ENCODE data around the gene PITX1.

PITX1 gene

DNA sequence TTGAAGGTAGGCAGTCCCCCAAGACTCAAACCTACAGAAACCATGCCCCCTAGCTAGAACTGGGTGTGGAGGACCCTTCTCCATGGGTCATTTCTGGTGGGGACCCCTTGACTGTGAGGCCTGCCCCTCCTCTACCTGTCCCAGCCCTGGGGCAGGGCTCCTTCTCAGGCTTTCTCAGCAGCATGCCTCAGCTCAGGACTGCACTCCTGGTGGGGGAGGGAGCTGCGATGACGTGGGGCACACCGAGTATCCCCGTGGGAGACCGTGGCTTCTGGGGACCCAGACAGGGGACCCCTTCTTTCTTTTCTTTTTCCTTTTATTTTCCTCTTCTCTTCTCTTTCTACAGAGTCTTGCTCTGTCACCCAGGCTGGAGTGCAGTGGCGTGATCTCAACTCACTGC, 27.0 kb upstream of the PITX1 start:
- DNase-seq, result no peak
- Histone ChIP-seq H4K8ac (ENCODE audit: low read length) (no peak overlapping the region), H3K18ac (ENCODE audit: low read depth in 1 of 2, low read length in 2 of 2) (no peak overlapping the region), H3K27me3 (ENCODE audit: control insufficient read depth in 1 of 2, insufficient read depth in 1 of 2, low read length in 2 of 2) (peaks cover 73 to 89% of the 10 kb centered on the region in 2 experiments), H3K23ac (ENCODE audit: low read length in 2 of 2) (no peak overlapping the region), H3K4me3 (ENCODE audit: insufficient read depth in 1 of 2, low read depth in 1 of 2, low read length in 2 of 2) (peak overlapping the region in 1 of 2 experiments; percentile 1), H2AFZ (ENCODE audit: low read depth, low read length) (no peak overlapping the region), H2AK5ac (ENCODE audit: low read length, severe bottlenecking) (no peak overlapping the region), H3K36me3 (ENCODE audit: control insufficient read depth in 1 of 2, insufficient read depth in 2 of 2, low read depth in 1 of 2, low read length in 2 of 2) (no peaks in the 10 kb centered on the region), H2BK12ac (ENCODE audit: low read length in 2 of 2) (no peak overlapping the region), H3K4me2 (ENCODE audit: low read length, poor library complexity, severe bottlenecking) (no peak overlapping the region), H3K79me1 (replicated peaks; ENCODE audit: low read length, poor library complexity, severe bottlenecking) (no peaks in the 10 kb centered on the region), H2BK120ac (ENCODE audit: low read depth, low read length) (no peak overlapping the region), H3K9me3 (ENCODE audit: control insufficient read depth, low read length) (no peaks in the 10 kb centered on the region), H3K9ac (ENCODE audit: low read length) (no peak overlapping the region), H2BK5ac (ENCODE audit: low read depth, low read length, poor library complexity, severe bottlenecking) (no peak overlapping the region), H4K91ac (ENCODE audit: low read length) (no peak overlapping the region), H3K4me1 (ENCODE audit: control insufficient read depth, insufficient read depth, low read depth, low read length) (no peaks in the 10 kb centered on the region), H3K4ac (ENCODE audit: low read depth in 1 of 2, low read length in 2 of 2) (no peak overlapping the region), H3K27ac (ENCODE audit: low read length, poor library complexity, severe bottlenecking) (no peak overlapping the region), H2BK15ac (ENCODE audit: low read depth, poor library complexity, severe bottlenecking) (no peak overlapping the region), H3K14ac (ENCODE audit: low read length in 2 of 2) (no peak overlapping the region)
- WGBS, result 82% methylated on average over 6 of the region's 6 CpGs

DNA sequence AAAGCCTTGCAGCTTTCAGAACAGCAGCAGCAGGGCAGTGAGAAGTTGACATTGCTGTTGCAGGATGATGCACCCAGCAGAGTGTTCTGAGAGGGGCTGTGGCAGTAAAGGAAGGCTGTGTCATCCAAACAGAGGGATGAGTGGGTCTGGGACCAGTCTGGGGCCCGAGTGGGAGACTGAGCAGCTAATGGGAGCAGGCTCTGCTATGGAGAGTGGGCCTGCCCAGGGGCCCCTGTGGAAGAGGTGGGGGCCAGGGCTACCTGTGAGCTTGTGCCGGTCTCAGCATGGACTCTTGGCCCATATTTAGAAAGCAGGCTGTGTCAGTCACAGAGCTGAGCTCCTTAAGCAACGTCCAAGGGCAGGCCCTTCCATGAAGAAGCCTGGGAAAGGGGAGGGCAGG, 26.0 kb upstream of the PITX1 start:
- no peak overlapping the region for H2BK12ac ChIP-seq (ENCODE audit: low read length in 2 of 2)
- H2BK5ac ChIP-seq (ENCODE audit: low read depth, low read length, poor library complexity, severe bottlenecking), result no peak overlapping the region
- H3K14ac ChIP-seq (ENCODE audit: low read length in 2 of 2), result no peak overlapping the region
- H2BK120ac ChIP-seq (ENCODE audit: low read depth, low read length), result no peak overlapping the region
- no peaks in the 10 kb centered on the region for H3K9me3 ChIP-seq (ENCODE audit: control insufficient read depth, low read length)
- no peaks in the 10 kb centered on the region for H3K79me1 ChIP-seq (replicated peaks; ENCODE audit: low read length, poor library complexity, severe bottlenecking)
- no peak overlapping the region for H3K4me2 ChIP-seq (ENCODE audit: low read length, poor library complexity, severe bottlenecking)
- H2BK15ac ChIP-seq (ENCODE audit: low read depth, poor library complexity, severe bottlenecking), result no peak overlapping the region
- H2AFZ ChIP-seq (ENCODE audit: low read depth, low read length), result no peak overlapping the region
- no peaks in the 10 kb centered on the region for H3K4me1 ChIP-seq (ENCODE audit: control insufficient read depth, insufficient read depth, low read depth, low read length)
- no peak overlapping the region for H3K9ac ChIP-seq (ENCODE audit: low read length)
- WGBS, result 84% methylated on average over 2 of the region's 3 CpGs
- no peak overlapping the region for H4K91ac ChIP-seq (ENCODE audit: low read length)
- H3K4ac ChIP-seq (ENCODE audit: low read depth in 1 of 2, low read length in 2 of 2), result no peak overlapping the region
- no peak overlapping the region for H3K4me3 ChIP-seq (ENCODE audit: insufficient read depth in 1 of 2, low read depth in 1 of 2, low read length in 2 of 2)
- peaks cover 74 to 89% of the 10 kb centered on the region in 2 experiments for H3K27me3 ChIP-seq (ENCODE audit: control insufficient read depth in 1 of 2, insufficient read depth in 1 of 2, low read length in 2 of 2)
- DNase-seq, result no peak
- H3K27ac ChIP-seq (ENCODE audit: low read length, poor library complexity, severe bottlenecking), result no peak overlapping the region
- H3K23ac ChIP-seq (ENCODE audit: low read length in 2 of 2), result no peak overlapping the region
- H3K18ac ChIP-seq (ENCODE audit: low read depth in 1 of 2, low read length in 2 of 2), result no peak overlapping the region
- no peaks in the 10 kb centered on the region for H3K36me3 ChIP-seq (ENCODE audit: control insufficient read depth in 1 of 2, insufficient read depth in 2 of 2, low read depth in 1 of 2, low read length in 2 of 2)
- no peak overlapping the region for H4K8ac ChIP-seq (ENCODE audit: low read length)
- no peak overlapping the region for H2AK5ac ChIP-seq (ENCODE audit: low read length, severe bottlenecking)

DNA sequence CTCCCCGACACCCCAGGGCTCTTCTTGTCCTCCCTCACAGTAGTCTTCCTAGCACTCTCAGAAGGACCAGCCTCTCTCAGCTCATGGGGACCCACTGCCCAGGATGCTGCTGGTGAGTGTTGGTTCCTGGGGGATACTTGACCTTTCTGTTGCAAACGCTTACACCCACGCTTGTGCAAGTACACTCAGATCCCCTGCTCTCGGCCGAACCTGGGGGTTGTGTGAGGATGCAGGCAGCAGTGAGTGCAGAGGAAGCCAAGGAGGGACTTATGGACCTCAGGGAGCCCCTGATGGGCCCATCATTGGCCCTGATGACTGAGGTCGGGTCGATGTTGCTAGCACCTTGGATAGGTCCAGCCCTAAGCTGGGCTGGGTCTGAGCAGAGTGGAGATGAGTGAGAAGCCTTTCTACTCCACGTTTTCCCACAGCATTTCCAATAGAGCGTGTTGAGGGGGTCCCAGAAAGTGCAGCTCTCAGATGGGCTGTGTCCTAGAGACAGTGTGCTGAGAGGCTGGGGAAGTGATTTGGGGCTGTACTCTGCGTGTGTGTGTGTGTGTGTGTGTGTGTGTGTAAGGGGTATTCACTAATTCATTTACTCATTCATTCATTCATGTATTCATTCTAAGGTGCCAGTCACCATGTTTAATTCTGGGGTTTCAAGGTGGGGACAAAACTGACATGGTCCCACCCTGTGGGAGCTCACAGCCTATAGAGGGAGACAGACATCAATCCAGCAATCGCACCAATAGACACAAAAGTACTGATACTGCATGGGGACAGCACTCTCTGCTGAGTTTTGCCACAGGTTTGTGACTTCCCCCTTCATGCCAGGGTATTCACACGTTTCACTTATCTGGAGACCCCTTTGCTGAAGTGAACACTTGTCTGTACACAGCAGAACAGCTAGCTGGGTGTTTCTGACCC, 25.2 kb upstream of the PITX1 start:
- H3K4ac ChIP-seq (ENCODE audit: low read depth in 1 of 2, low read length in 2 of 2), result no peak overlapping the region
- no peaks in the 10 kb centered on the region for H3K36me3 ChIP-seq (ENCODE audit: control insufficient read depth in 1 of 2, insufficient read depth in 2 of 2, low read depth in 1 of 2, low read length in 2 of 2)
- H4K8ac ChIP-seq (ENCODE audit: low read length), result no peak overlapping the region

DNA sequence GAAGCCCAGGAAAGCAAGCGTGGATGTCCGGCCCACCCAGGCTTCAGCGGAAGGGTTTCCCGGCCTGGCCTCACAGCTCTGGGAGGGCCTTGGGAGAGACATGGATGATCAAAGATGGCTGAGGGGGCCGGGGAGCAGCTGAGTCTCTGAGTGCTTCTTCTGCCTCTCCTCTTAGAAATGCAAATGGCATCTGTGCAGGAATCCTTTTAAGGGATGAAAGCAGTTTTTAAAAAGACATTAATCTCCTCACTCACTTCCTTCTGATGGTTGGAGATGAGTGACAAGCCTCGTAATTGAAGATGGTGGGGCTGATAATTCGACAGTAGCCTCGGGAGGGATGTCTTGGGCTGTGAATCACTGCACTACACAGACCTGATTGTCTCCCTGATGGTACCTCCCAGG, 24.3 kb upstream of the PITX1 start:
- no peak overlapping the region for H2BK15ac ChIP-seq (ENCODE audit: low read depth, poor library complexity, severe bottlenecking)
- H2BK12ac ChIP-seq (ENCODE audit: low read length in 2 of 2), result no peak overlapping the region
- H4K91ac ChIP-seq (ENCODE audit: low read length), result no peak overlapping the region
- no peak overlapping the region for H2AFZ ChIP-seq (ENCODE audit: low read depth, low read length)
- DNase-seq, result no peak
- H2BK5ac ChIP-seq (ENCODE audit: low read depth, low read length, poor library complexity, severe bottlenecking), result no peak overlapping the region
- H3K4ac ChIP-seq (ENCODE audit: low read depth in 1 of 2, low read length in 2 of 2), result no peak overlapping the region
- no peaks in the 10 kb centered on the region for H3K4me1 ChIP-seq (ENCODE audit: control insufficient read depth, insufficient read depth, low read depth, low read length)
- no peaks in the 10 kb centered on the region for H3K79me1 ChIP-seq (replicated peaks; ENCODE audit: low read length, poor library complexity, severe bottlenecking)
- H3K27ac ChIP-seq (ENCODE audit: low read length, poor library complexity, severe bottlenecking), result no peak overlapping the region
- H3K27me3 ChIP-seq (ENCODE audit: control insufficient read depth in 1 of 2, insufficient read depth in 1 of 2, low read length in 2 of 2), result peaks cover 72 to 87% of the 10 kb centered on the region in 2 experiments
- no peak overlapping the region for H2AK5ac ChIP-seq (ENCODE audit: low read length, severe bottlenecking)
- no peak overlapping the region for H3K23ac ChIP-seq (ENCODE audit: low read length in 2 of 2)
- 65% methylated on average over 7 of the region's 8 CpGs for WGBS
- no peak overlapping the region for H4K8ac ChIP-seq (ENCODE audit: low read length)
- no peaks in the 10 kb centered on the region for H3K9me3 ChIP-seq (ENCODE audit: control insufficient read depth, low read length)
- no peak overlapping the region for H3K4me2 ChIP-seq (ENCODE audit: low read length, poor library complexity, severe bottlenecking)
- no peak overlapping the region for H3K9ac ChIP-seq (ENCODE audit: low read length)
- H3K36me3 ChIP-seq (ENCODE audit: control insufficient read depth in 1 of 2, insufficient read depth in 2 of 2, low read depth in 1 of 2, low read length in 2 of 2), result no peaks in the 10 kb centered on the region
- no peak overlapping the region for H3K4me3 ChIP-seq (ENCODE audit: insufficient read depth in 1 of 2, low read depth in 1 of 2, low read length in 2 of 2)
- no peak overlapping the region for H3K14ac ChIP-seq (ENCODE audit: low read length in 2 of 2)
- H2BK120ac ChIP-seq (ENCODE audit: low read depth, low read length), result no peak overlapping the region
- no peak overlapping the region for H3K18ac ChIP-seq (ENCODE audit: low read depth in 1 of 2, low read length in 2 of 2)

More for the DNA sequence above, 25.2 kb upstream of the PITX1 start:
- H3K27ac ChIP-seq (ENCODE audit: low read length, poor library complexity, severe bottlenecking), result no peak overlapping the region
- peaks cover 72 to 87% of the 10 kb centered on the region in 2 experiments for H3K27me3 ChIP-seq (ENCODE audit: control insufficient read depth in 1 of 2, insufficient read depth in 1 of 2, low read length in 2 of 2)
- no peak overlapping the region for H2AFZ ChIP-seq (ENCODE audit: low read depth, low read length)
- H3K4me1 ChIP-seq (ENCODE audit: control insufficient read depth, insufficient read depth, low read depth, low read length), result no peaks in the 10 kb centered on the region
- no peaks in the 10 kb centered on the region for H3K79me1 ChIP-seq (replicated peaks; ENCODE audit: low read length, poor library complexity, severe bottlenecking)
- no peak overlapping the region for H2BK120ac ChIP-seq (ENCODE audit: low read depth, low read length)
- no peak overlapping the region for H2BK12ac ChIP-seq (ENCODE audit: low read length in 2 of 2)
- H3K18ac ChIP-seq (ENCODE audit: low read depth in 1 of 2, low read length in 2 of 2), result no peak overlapping the region
- 73% methylated on average over 11 of the region's 12 CpGs for WGBS
- no peak overlapping the region for H3K14ac ChIP-seq (ENCODE audit: low read length in 2 of 2)
- H3K9ac ChIP-seq (ENCODE audit: low read length), result no peak overlapping the region
- DNase-seq, result no peak
- H2BK15ac ChIP-seq (ENCODE audit: low read depth, poor library complexity, severe bottlenecking), result no peak overlapping the region
- H3K4me2 ChIP-seq (ENCODE audit: low read length, poor library complexity, severe bottlenecking), result no peak overlapping the region
- H3K4me3 ChIP-seq (ENCODE audit: insufficient read depth in 1 of 2, low read depth in 1 of 2, low read length in 2 of 2), result no peak overlapping the region
- H2BK5ac ChIP-seq (ENCODE audit: low read depth, low read length, poor library complexity, severe bottlenecking), result no peak overlapping the region
- H3K9me3 ChIP-seq (ENCODE audit: control insufficient read depth, low read length), result no peaks in the 10 kb centered on the region
- H4K91ac ChIP-seq (ENCODE audit: low read length), result no peak overlapping the region
- no peak overlapping the region for H2AK5ac ChIP-seq (ENCODE audit: low read length, severe bottlenecking)
- no peak overlapping the region for H3K23ac ChIP-seq (ENCODE audit: low read length in 2 of 2)
